Spleen (tissue), 11 donors: Measurements from ENCODE around the gene BANF2. TPM values are rescaled to one million over a fixed set of nuclear protein-coding genes. Genes with fewer than 3 reads are reported as not detected.
A peak's percentile ranks its signal among the peaks of the same experiment; 100 is the strongest.

ENCODE experiments used
- DNase-seq: peaks from one replicate; pipeline ENCODE4 v3.0.0-alpha.2; 2020
- H3K27ac ChIP-seq, 8 donors: fragments of 200-600 bp; sonication (generic) in 7 of 8; 1 replicate in 4 of 8; 2 replicates in 4 of 8; pipeline versions ENCODE4 v1.5.0 to v1.8.0; 2016 to 2021; ENCODE audit warnings: inconsistent platforms in 4 of 8, mild to moderate bottlenecking in 4 of 8, moderate library complexity in 1 of 8
- H3K27me3 ChIP-seq, 7 donors: fragments of 200-600 bp; sonication (generic) in 6 of 7; replicated peaks in 1 of 7; 1 replicate in 4 of 7; 2 replicates in 3 of 7; pipeline versions ENCODE4 v1.5.0 to v1.8.0; 2016 to 2021; ENCODE audit warnings: inconsistent platforms in 3 of 7, mild to moderate bottlenecking in 1 of 7
- H3K36me3 ChIP-seq, 6 donors: fragments of 200-600 bp; sonication (generic) in 5 of 6; 1 replicate in 4 of 6; 2 replicates in 2 of 6; pipeline versions ENCODE4 v1.5.0 to v1.8.0; 2016 to 2021; ENCODE audit warnings: inconsistent platforms in 2 of 6
- H3K4me1 ChIP-seq, 6 donors: fragments of 200-600 bp; sonication (generic) in 5 of 6; 1 replicate in 3 of 6; 2 replicates in 3 of 6; pipeline versions ENCODE4 v1.5.0 to v1.8.0; 2016 to 2021; ENCODE audit warnings: inconsistent platforms in 3 of 6
- H3K4me3 ChIP-seq, 8 donors: fragments of 200-600 bp; sonication (generic) in 7 of 8; 1 replicate in 4 of 8; 2 replicates in 4 of 8; pipeline versions ENCODE4 v1.5.0 to v1.8.0; 2016 to 2021; ENCODE audit warnings: inconsistent platforms in 4 of 8, mild to moderate bottlenecking in 4 of 8, moderate library complexity in 2 of 8
- H3K9me3 ChIP-seq, 8 donors: fragments of 200-600 bp; sonication (generic) in 7 of 8; 1 replicate in 4 of 8; 2 replicates in 4 of 8; pipeline versions ENCODE4 v1.5.0 to v1.8.0; 2016 to 2021; ENCODE audit warnings: inconsistent platforms in 4 of 8
- CTCF ChIP-seq, 11 experiments: fragments of 200-600 bp in 7 of 11; fragments of 450-650 bp in 4 of 11; sonication (generic) in 4 of 11; IDR thresholded peaks in 8 of 11; conservative IDR thresholded peaks in 3 of 11; 1 replicate in 7 of 11; 2 replicates in 4 of 11; pipeline versions ENCODE4 v1.4.0 to v1.8.0; 2016 to 2021; ENCODE audit warnings: antibody characterized with exemption in 11 of 11, inconsistent platforms in 4 of 11, mild to moderate bottlenecking in 1 of 11
- POLR2A ChIP-seq, 3 donors: fragments of 450-650 bp; IDR thresholded peaks; one replicate each; pipeline ENCODE4 v1.5.1; 2017; ENCODE audit warnings: antibody characterized with exemption in 3 of 3, mild to moderate bottlenecking in 1 of 3
- POLR2AphosphoS5 ChIP-seq, 3 donors: sonication (generic); formaldehyde crosslinking; IDR thresholded peaks; one replicate each; pipeline ENCODE4 v1.5.1; 2017; ENCODE audit warnings: antibody characterized with exemption in 3 of 3
- WGBS, 5 donors: extraction: QIAGEN DNeasy Blood & Tissue Kit in 3 of 5; methylation state at CpG; one replicate each; pipeline versions ENCODE4 v1.1.5 to v1.1.7; 2013 to 2018; 5-methylcytosine and 5-hydroxymethylcytosine counted together
- intact Hi-C: fragments of 100-400 bp; cut with DNase I; formaldehyde crosslinking; loops from one replicate; pipeline ENCODE4 v1.15.0; 2023; ENCODE audit warnings: low total_unique reads
- polyA plus RNA-seq, 3 donors: library from polyadenylated mRNA; stranded (reverse); fragments of 200-250 nt; gene quantifications; one replicate each; pipeline ENCODE4 v1.2.1, GENCODE V29; 2013
- total RNA-seq, 7 donors: library from RNA; depleted of rRNA in 3 of 7; stranded (reverse); fragments of >200 nt in 3 of 7; fragmentation: NEBNext Ultra II Directional in 4 of 7; extraction: Animal tissue kit (Norgen Biotek cat#: 25700) in 4 of 7; gene quantifications; one replicate each; pipeline versions ENCODE4 v1.1.0 to v1.2.1, GENCODE V29; 2016 to 2021
- donor health status: healthy with polysubstance abuse.
- donor health status: DM: no; HTN: no; CAD: no; lungs with moderate emphysema.
- donor health status: DM: no; HTN: no; CAD: no.
- donor health status: Bipolar disorder and iron deficiency.
- donor health status: healthy.
- donor health status: DM: no; HTN: no; CAD: no.
- donor health status: DM: yes; HTN: yes; CAD: no.

The BANF2 gene
- total and polyA plus RNA-seq, 10 donors: not detected

- Histone ChIP-seq H3K9me3 (no peaks in the 10 kb centered on the region), H3K4me3 (no peak overlapping the region), H3K4me1 (peaks cover 0 to 64% (median 27%) of the 10 kb centered on the region in 6 donors), H3K27ac (peak overlapping the region in 4 of 8 donors; percentile 36 to 76 (median 48)), H3K36me3 (peaks cover 0 to 38% (median 2%) of the 10 kb centered on the region in 6 donors), H3K27me3 (no peaks in the 10 kb centered on the region)
- no peak for DNase-seq
- 72 to 90% (median 86%) methylated on average over 4 of the region's 4 CpGs for WGBS, 5 donors
- no peak for TF ChIP-seq CTCF (IDR thresholded peaks at IDR 0.05 in 8 of 11, conservative IDR thresholded peaks at IDR 0.05 in 3 of 11)
- no peak for TF ChIP-seq POLR2A (IDR thresholded peaks at IDR 0.05)
- no peak for TF ChIP-seq POLR2AphosphoS5 (IDR thresholded peaks at IDR 0.05)
- intact Hi-C loops: loop anchor here (10.0 kb wide), 1 partner anchor 323 kb away; no protein-coding TSS in a partner anchor
Observed at GRCh38 chr20:17671565-17671964, 28.2 kb upstream of the BANF2 start.

GRCh38 chr20:17673084-17673483, 26.7 kb upstream of the BANF2 start:
- intact Hi-C loops: loop anchor here (10.0 kb wide), 1 partner anchor 322 kb away; no protein-coding TSS in a partner anchor
- Histone ChIP-seq H3K4me1 (peaks cover 0 to 66% (median 29%) of the 10 kb centered on the region in 6 donors), H3K27me3 (no peaks in the 10 kb centered on the region), H3K27ac (no peak overlapping the region), H3K4me3 (no peak overlapping the region), H3K36me3 (peaks cover 0 to 45% (median 8%) of the 10 kb centered on the region in 6 donors), H3K9me3 (no peaks in the 10 kb centered on the region)
- no peak for TF ChIP-seq POLR2A (IDR thresholded peaks at IDR 0.05)
- no peak for TF ChIP-seq CTCF (IDR thresholded peaks at IDR 0.05 in 8 of 11, conservative IDR thresholded peaks at IDR 0.05 in 3 of 11)
- TF ChIP-seq POLR2AphosphoS5 (IDR thresholded peaks at IDR 0.05): no peak
- DNase-seq: no peak
- 82 to 88% (median 84%) methylated on average over 7 of the region's 7 CpGs for WGBS, 5 donors

GRCh38 chr20:17674722-17675518, 24.8 kb upstream of the BANF2 start:
- no peak overlapping the region for H3K4me3 ChIP-seq
- H3K9me3 ChIP-seq: no peaks in the 10 kb centered on the region
- DNase-seq: no peak
- H3K4me1 ChIP-seq: peaks cover 6 to 83% (median 40%) of the 10 kb centered on the region in 6 donors
- peaks cover 0 to 49% (median 9%) of the 10 kb centered on the region in 6 donors for H3K36me3 ChIP-seq
- no peaks in the 10 kb centered on the region for H3K27me3 ChIP-seq
- WGBS, 5 donors: 78 to 87% (median 80%) methylated on average over 9 of the region's 9 CpGs
- intact Hi-C loops: loop anchor here (10.0 kb wide), 1 partner anchor 320 kb away; no protein-coding TSS in a partner anchor
- H3K27ac ChIP-seq: no peak overlapping the region
- TF ChIP-seq CTCF (IDR thresholded peaks at IDR 0.05 in 8 of 11, conservative IDR thresholded peaks at IDR 0.05 in 3 of 11) (no peak), POLR2AphosphoS5 (IDR thresholded peaks at IDR 0.05) (peak in 1 of 3 donors; percentile 6)
